Pancreas (tissue), 10 donors: ENCODE results near the gene PVALB. TPM values are rescaled to one million over a fixed set of nuclear protein-coding genes. Genes with fewer than 3 reads are reported as not detected.

Source experiments
- ATAC-seq, 4 donors: fragments of 200-7000 bp; cut with Tn5 transposase; one replicate each; pipeline versions ENCODE4 v1.8.0 to v1.9.1; 2020; ENCODE audit warnings: mild to moderate bottlenecking in 4 of 4, moderate library complexity in 4 of 4
- DNase-seq, 6 donors: peaks; one replicate each; pipeline ENCODE4 v3.0.0-alpha.2; 2020
- FAIRE-seq: peaks from 2 replicates; lab custom pipeline; 2012; peaks lifted over from hg19 to GRCh38; lab: Jason Lieb, UNC
- H3K27ac ChIP-seq, 4 donors: fragments of 200-600 bp; sonication (generic); 1 replicate in 3 of 4; 2 replicates in 1 of 4; pipeline versions ENCODE4 v1.5.0 to v1.8.0; 2020
- H3K27me3 ChIP-seq, 4 donors: fragments of 200-600 bp; one replicate each; pipeline ENCODE4 v1.8.0; 2021
- H3K36me3 ChIP-seq, 3 donors: fragments of 200-600 bp; sonication (generic) in 1 of 3; one replicate each; pipeline versions ENCODE4 v1.5.0 to v1.8.0; 2020 to 2021
- H3K4me1 ChIP-seq, 3 donors: fragments of 200-600 bp; one replicate each; pipeline ENCODE4 v1.8.0; 2021
- H3K4me3 ChIP-seq, 4 donors: fragments of 200-600 bp; sonication (generic) in 2 of 4; one replicate each; pipeline versions ENCODE4 v1.5.0 to v1.8.0; 2020 to 2021
- H3K9me3 ChIP-seq, 4 donors: fragments of 200-600 bp; one replicate each; pipeline ENCODE4 v1.8.0; 2021
- WGBS, 2 donors: extraction: QIAGEN DNeasy Blood & Tissue Kit; methylation state at CpG; one replicate each; pipeline ENCODE4 v1.1.7; 2013; 5-methylcytosine and 5-hydroxymethylcytosine counted together
- intact Hi-C, 3 donors: fragments of 100-400 bp; cut with DNase I; formaldehyde crosslinking; loops; one replicate each; pipeline versions ENCODE4 v1.11.1 to v1.14.2; 2022
- polyA plus RNA-seq, 2 donors: library from polyadenylated mRNA; stranded (reverse); fragments of 200-250 nt; gene quantifications; one replicate each; pipeline ENCODE4 v1.2.3, GENCODE V29; 2013
- total RNA-seq, 6 donors: library from RNA; stranded (reverse); fragmentation: NEBNext Ultra II Directional in 4 of 6; extraction: Animal tissue kit (Norgen Biotek cat#: 25700) in 4 of 6; gene quantifications; one replicate each; pipeline versions ENCODE4 v1.2.1 to v1.2.4, GENCODE V29; 2021 to 2023
- TF ChIP-seq, protein P1 (sequence below), 4 donors: fragments of 200-600 bp; sonication (generic) in 3 of 4; IDR thresholded peaks; one replicate each; pipeline versions ENCODE4 v1.5.0 to v1.8.0; 2021; ENCODE audit warnings: antibody characterized with exemption in 4 of 4
- donor health status: healthy with polysubstance abuse.
- donor health status: DM: no; HTN: no; CAD: no; lungs with moderate emphysema.
- donor health status: DM: no; HTN: no; CAD: no.
- donor health status: control.
- donor health status: control.
- donor health status: Bipolar disorder and iron deficiency.
- donor health status: DM: yes; HTN: yes; CAD: no.
- donor health status: DM: no; HTN: no; CAD: no.
- donor health status: DM: no; HTN: no; CAD: no.
- donor health status: DM: yes; HTN: yes; CAD: no.

PVALB gene
- total and polyA plus RNA-seq, 8 donors: 0.54 TPM; not detected in 7

DNA sequence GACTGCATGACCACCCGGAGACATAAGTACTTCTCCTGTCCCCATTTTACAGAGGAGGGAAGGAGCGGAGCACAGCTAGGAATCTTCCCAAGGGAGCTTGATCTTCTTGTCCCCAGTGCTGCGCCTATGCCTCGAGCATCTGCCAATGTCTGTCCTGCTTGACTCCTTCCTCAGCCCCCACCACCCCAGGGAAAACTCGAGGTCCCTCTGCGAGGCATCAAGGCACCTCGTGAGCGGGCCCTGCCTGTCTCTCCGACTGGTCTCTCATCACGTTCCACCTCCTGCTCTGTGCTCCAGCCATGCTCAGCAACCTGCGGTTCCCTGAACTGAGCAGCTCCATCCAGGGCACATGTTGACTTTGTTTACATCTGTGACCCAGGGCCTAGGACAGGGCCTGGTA is 46.4 kb upstream of the PVALB start:
- 58 to 64% methylated on average over 11 of the region's 11 CpGs for WGBS, 2 donors
- peaks cover 0 to 2% (median 0%) of the 10 kb centered on the region in 3 donors for H3K4me1 ChIP-seq
- intact Hi-C loops: no loop called here
- H3K4me3 ChIP-seq: no peak overlapping the region
- no peaks in the 10 kb centered on the region for H3K9me3 ChIP-seq
- DNase-seq: no peak
- H3K36me3 ChIP-seq: no peaks in the 10 kb centered on the region
- FAIRE-seq: no peak
- no peak for ATAC-seq
- no peak overlapping the region for H3K27ac ChIP-seq
- H3K27me3 ChIP-seq: no peaks in the 10 kb centered on the region
- TF ChIP-seq, protein P1, sequence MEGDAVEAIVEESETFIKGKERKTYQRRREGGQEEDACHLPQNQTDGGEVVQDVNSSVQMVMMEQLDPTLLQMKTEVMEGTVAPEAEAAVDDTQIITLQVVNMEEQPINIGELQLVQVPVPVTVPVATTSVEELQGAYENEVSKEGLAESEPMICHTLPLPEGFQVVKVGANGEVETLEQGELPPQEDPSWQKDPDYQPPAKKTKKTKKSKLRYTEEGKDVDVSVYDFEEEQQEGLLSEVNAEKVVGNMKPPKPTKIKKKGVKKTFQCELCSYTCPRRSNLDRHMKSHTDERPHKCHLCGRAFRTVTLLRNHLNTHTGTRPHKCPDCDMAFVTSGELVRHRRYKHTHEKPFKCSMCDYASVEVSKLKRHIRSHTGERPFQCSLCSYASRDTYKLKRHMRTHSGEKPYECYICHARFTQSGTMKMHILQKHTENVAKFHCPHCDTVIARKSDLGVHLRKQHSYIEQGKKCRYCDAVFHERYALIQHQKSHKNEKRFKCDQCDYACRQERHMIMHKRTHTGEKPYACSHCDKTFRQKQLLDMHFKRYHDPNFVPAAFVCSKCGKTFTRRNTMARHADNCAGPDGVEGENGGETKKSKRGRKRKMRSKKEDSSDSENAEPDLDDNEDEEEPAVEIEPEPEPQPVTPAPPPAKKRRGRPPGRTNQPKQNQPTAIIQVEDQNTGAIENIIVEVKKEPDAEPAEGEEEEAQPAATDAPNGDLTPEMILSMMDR (IDR thresholded peaks at IDR 0.05): no peak

DNA sequence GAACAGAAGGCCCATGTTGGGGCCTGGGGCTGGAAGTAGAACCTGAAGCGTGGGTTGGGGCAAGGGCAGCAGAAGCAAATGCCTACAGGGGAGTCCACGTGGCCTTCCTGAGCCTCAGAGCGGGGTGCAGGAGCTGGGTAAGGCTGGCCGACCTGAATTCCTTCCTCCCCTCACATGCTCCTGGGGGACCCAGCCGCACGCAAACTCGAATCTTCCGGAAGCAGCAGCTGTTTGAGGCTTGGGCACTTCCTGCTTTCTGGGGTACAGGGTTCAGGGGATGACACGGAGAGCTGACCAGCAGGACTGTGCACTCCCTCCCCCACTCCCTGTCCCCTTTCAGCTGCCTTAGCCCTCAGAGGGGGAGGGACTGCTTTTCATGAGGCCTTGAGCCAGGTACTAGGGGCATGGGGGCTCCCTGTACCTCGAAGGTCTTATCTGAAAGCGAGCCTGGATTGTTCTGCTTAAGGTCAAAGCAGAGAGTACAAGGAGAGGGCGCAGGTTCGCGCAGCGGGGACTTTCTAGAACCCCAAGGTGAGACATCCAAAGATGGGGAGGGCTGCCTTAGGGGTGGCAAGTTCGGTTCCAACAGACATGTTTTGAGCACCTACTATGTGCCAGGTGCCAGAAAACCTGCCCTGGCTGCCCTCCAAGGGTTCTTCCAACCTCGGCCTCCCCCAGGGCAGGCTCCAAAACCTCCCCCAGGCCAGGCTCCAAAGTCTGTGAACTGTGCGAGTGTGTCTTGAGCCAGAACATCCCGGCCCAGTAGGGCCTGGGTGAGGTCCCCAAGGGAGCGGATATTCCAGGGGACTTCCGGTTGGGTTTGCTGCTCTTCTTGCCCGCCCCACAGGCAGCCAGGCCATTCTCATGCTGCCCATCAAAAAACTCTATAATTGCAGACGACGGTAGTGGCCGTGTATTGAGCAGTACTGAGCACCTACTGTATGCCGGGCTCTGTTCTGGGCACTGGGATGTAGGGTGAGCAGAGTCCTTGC is 45.7 kb upstream of the PVALB start:
- H3K4me1 ChIP-seq: peaks cover 0 to 2% (median 0%) of the 10 kb centered on the region in 3 donors
- ATAC-seq (peak in 3 of 4 donors; percentile 44 to 66 (median 47)), DNase-seq (peak in 1 of 6 donors; percentile 34), FAIRE-seq (no peak)
- WGBS, 2 donors: 79 to 83% methylated on average over 26 of the region's 26 CpGs
- H3K27ac ChIP-seq: peak overlapping the region in 1 of 4 donors; percentile 60
- H3K27me3 ChIP-seq: no peaks in the 10 kb centered on the region
- H3K36me3 ChIP-seq: no peaks in the 10 kb centered on the region
- H3K4me3 ChIP-seq: peak overlapping the region in 1 of 4 donors; percentile 8
- H3K9me3 ChIP-seq: no peaks in the 10 kb centered on the region
- TF ChIP-seq, protein P1 (IDR thresholded peaks at IDR 0.05): no peak
- intact Hi-C loops: no loop called here

DNA sequence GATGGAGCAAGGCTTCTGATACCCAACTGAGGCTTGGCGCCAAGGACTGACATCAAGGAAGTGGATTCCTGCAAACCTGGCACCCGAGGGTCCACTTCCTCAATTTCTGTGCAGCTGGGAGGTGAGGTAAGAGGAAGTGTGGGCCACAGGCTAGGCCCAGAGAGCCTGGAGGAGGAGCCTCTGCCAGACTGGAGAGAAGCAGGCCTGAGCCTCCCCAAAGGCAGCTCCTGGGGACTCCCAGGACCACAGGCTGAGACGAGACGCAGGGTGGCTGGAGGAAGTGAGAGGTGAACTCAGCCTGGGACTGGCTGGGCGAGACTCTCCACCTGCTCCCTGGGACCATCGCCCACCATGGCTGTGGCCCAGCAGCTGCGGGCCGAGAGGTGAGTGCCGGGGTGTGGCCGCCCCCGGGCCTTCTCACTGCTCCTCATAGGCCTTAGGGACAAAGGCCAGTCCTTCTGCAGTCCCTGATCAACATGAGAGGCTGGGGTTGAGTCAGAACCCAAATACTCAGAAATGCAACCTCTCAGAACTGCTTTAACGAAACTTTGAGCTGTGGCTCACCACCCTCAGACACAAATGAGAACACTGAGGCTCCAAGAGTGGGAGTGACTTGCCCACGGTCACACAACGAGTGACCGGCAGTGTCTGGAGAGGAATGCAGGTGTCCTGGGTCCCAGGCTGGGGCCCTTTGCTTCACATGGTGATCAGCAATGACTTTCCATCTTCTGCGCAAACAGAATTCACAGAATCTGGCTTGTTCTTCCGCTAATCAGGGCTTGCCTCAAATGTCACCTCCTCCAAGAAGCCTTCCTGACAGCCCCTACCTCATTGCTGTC is 44.2 kb upstream of the PVALB start, which contains the start of gene NCF4:
Gene NCF4, plus strand, starts transcription at position 186 of the 839 bp plus-strand sequence. Its CDS starts 166 bp downstream, at position 352.
- H3K9me3 ChIP-seq: no peaks in the 10 kb centered on the region
- intact Hi-C loops: no loop called here
- no peaks in the 10 kb centered on the region for H3K36me3 ChIP-seq
- peak within 1 kb of the TSS in 2 of 4 donors; percentile 5 to 60 for H3K27ac ChIP-seq
- H3K4me1 ChIP-seq: peaks cover 0 to 2% (median 0%) of the 10 kb centered on the region in 3 donors
- FAIRE-seq: no peak
- TF ChIP-seq, protein P1 (IDR thresholded peaks at IDR 0.05): no peak
- H3K4me3 ChIP-seq: peak within 1 kb of the TSS in 1 of 4 donors; percentile 8
- peak in 1 of 6 donors; percentile 68 for DNase-seq
- H3K27me3 ChIP-seq: no peaks in the 10 kb centered on the region
- WGBS, 2 donors: 70 to 77% methylated on average over 17 of the region's 17 CpGs
- ATAC-seq: peak in 2 of 4 donors; percentile 60 to 64

DNA sequence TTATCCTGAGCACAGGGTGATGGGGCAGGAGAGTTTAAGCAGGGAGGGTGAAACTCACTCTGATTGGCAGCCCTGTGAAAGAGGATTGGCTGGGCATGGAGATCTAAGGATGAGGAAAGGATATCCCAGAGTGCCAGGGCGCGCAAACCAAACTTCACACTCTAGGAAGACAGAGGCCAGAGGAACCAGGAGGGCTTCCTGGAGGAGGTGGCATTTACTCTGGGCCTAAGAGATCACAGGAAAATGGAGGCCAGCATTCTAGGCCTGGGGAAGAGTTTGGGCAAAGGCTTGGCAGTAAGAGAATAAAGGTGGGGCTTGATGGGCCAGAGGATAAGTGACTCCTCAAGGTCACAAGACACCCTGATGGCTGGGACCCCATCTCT is 43.6 kb upstream of the PVALB start:
- H3K9me3 ChIP-seq: no peaks in the 10 kb centered on the region
- H3K4me3 ChIP-seq: no peak overlapping the region
- DNase-seq (no peak), ATAC-seq (no peak), FAIRE-seq (no peak)
- whole genome bisulfite sequencing, 2 donors: 96 to 99% methylated on average over 2 of the region's 2 CpGs
- peaks cover 0 to 2% (median 0%) of the 10 kb centered on the region in 3 donors for H3K4me1 ChIP-seq
- H3K27me3 ChIP-seq: no peaks in the 10 kb centered on the region
- peak overlapping the region in 1 of 4 donors; percentile 9 for H3K27ac ChIP-seq
- intact Hi-C loops: no loop called here
- no peaks in the 10 kb centered on the region for H3K36me3 ChIP-seq
- TF ChIP-seq, protein P1 (IDR thresholded peaks at IDR 0.05): no peak
